Activated CD4-positive, alpha-beta T cell treated with anti-CD3 and anti-CD28 coated beads, Interleukin-2, amount 10 ng/mL, durations not matched to agents 24 days and 14 days (primary cell): Measurements from ENCODE around the gene S100A7A. TPM values are rescaled to one million over a fixed set of nuclear protein-coding genes. Genes with fewer than 3 reads are reported as not detected.

ENCODE experiments used
- total RNA-seq: library from RNA; stranded (reverse); gene quantifications from 2 replicates; pipeline ENCODE4 v1.2.3, GENCODE V29; 2022

Gene S100A7A
- total RNA-seq, 1 donor from 2014 or later, result not detected

Other genes starting within 250 kb of the S100A7A start
- not detected in 2 replicates for gene LELP1, start 213.1 kb upstream of the S100A7A start, total RNA-seq
- gene PRR9, start 198.9 kb upstream of the S100A7A start, total RNA-seq, result not detected in 2 replicates
- gene LORICRIN, start 156.8 kb upstream of the S100A7A start, total RNA-seq, result not detected in 2 replicates
- gene PGLYRP3, start 103.6 kb upstream of the S100A7A start, total RNA-seq, result not detected in 2 replicates
- gene PGLYRP4, start 67.7 kb upstream of the S100A7A start, total RNA-seq, result not detected in 2 replicates
- not detected in 2 replicates for gene S100A9, start 58.7 kb upstream of the S100A7A start, total RNA-seq
- not detected in 2 replicates for gene S100A12, start 40.9 kb upstream of the S100A7A start, total RNA-seq
- gene S100A8, start 25.4 kb upstream of the S100A7A start, total RNA-seq, result not detected in 2 replicates
- not detected in 2 replicates for gene S100A7, start 44.1 kb downstream of the S100A7A start, total RNA-seq
- gene S100A6, start 119.5 kb downstream of the S100A7A start, total RNA-seq, result 166 and 174 TPM in 2 replicates
- gene S100A5, start 124.4 kb downstream of the S100A7A start, total RNA-seq, result 2.3 and 2.6 TPM in 2 replicates
- 132 and 134 TPM in 2 replicates for gene S100A4, start 129.3 kb downstream of the S100A7A start, total RNA-seq
- not detected in 2 replicates for gene S100A3, start 132.7 kb downstream of the S100A7A start, total RNA-seq
- 0.40 and 1.2 TPM in 2 replicates for gene S100A2, start 149.3 kb downstream of the S100A7A start, total RNA-seq
- gene S100A16, start 196.6 kb downstream of the S100A7A start, total RNA-seq, result not detected in 2 replicates
- not detected in 2 replicates for gene S100A14, start 199.8 kb downstream of the S100A7A start, total RNA-seq
- 3.1 and 3.2 TPM in 2 replicates for gene S100A13, start 211.0 kb downstream of the S100A7A start, total RNA-seq
- gene S100A1, start 211.9 kb downstream of the S100A7A start, total RNA-seq, result not detected in 2 replicates
- gene CHTOP, start 217.5 kb downstream of the S100A7A start, total RNA-seq, result 110 and 114 TPM in 2 replicates
- 28.6 and 31.6 TPM in 2 replicates for gene SNAPIN, start 242.2 kb downstream of the S100A7A start, total RNA-seq